ENCODE measurements around the gene FKRP.

The FKRP gene

DNA sequence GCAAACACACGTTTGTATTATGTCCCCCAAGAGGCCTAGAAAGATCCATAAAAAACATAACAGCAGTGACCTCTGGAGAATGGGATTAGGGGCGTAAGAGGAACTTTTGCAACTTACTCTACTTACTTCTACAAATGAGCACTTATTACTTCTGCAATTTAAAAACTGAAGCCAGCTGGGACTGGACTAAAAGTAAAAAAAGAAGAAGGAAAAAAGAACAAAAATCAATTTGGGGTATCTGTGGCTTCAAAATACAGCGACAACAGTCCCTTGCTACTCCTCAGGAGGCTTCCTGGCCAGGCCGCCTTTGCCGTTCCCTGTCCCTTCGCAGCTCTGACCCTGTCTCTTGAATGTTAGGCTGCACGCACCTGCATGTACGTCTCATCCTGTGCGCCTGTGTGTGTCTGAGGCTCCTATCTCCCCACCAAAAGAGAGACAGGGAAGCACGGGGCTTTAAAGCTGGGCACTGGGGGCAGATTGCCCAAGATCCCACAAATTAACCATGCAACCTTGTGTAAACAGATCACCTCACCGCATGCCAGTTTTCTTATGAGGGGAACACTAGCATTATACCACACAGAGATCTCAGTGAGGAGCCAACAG, 12.1 kb upstream of the FKRP start:
- Histone ChIP-seq H3K36me3 (ENCODE audit: insufficient read depth, low read length) (peaks cover 74% of the 10 kb centered on the region), H3K27me3 (ENCODE audit: control insufficient read depth in 1 of 2, insufficient read depth in 2 of 2, low read length in 2 of 2) (no peaks in the 10 kb centered on the region), H3K4me3 (ENCODE audit: low read depth in 1 of 2, low read length in 2 of 2) (no peak overlapping the region), H3K4me1 (ENCODE audit: insufficient read depth, low read length) (peaks cover 8% of the 10 kb centered on the region), H3K9me3 (ENCODE audit: low read length) (no peaks in the 10 kb centered on the region), H3K9ac (ENCODE audit: low read length) (no peak overlapping the region), H3K27ac (ENCODE audit: low read depth, low read length) (no peak overlapping the region)

DNA sequence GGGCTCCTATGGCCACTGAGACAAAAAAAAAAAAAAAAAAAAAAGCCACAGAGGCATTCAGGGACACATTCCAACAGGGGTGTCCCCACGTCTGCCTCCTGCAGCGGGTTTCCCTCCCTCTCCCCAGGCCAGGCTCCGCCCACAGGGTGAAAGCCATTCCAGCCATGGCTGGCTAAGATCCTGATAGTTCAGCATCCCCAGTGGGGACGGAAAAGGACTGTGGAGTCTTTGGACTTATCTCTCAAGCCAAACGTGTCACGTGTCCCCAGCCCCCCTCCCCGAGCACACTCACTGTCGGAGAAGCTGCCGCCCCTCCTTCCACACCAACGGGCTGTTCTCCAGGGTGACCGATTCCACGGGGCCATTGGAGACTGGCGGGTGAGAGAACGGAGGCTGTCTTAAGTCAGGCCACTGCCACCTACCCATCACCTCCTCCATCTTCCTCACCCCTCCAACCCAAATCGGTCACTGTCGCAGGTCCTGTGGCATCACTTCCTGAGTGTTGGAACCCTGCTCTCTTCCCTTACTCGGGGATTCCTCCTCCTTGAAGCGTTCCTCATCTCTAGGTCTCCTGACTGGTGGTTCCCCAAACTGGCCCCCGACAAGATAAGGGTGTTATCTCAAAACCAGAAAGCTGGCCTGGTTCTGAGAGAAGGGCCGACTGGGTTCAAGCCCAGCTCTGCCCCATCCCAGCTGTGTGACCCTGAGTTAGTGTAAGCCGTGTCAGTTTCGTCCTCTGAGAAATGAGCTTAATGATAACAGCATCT, 9.1 kb upstream of the FKRP start:
- peaks cover 27% of the 10 kb centered on the region for H3K4me1 ChIP-seq (ENCODE audit: insufficient read depth, low read length)
- no peak overlapping the region for H3K9ac ChIP-seq (ENCODE audit: low read length)
- no peak overlapping the region for H3K27ac ChIP-seq (ENCODE audit: low read depth, low read length)
- no peak overlapping the region for H3K4me3 ChIP-seq (ENCODE audit: low read depth in 1 of 2, low read length in 2 of 2)
- H3K27me3 ChIP-seq (ENCODE audit: control insufficient read depth in 1 of 2, insufficient read depth in 2 of 2, low read length in 2 of 2): no peaks in the 10 kb centered on the region
- no peaks in the 10 kb centered on the region for H3K9me3 ChIP-seq (ENCODE audit: low read length)
- H3K36me3 ChIP-seq (ENCODE audit: insufficient read depth, low read length): peaks cover 50% of the 10 kb centered on the region

DNA sequence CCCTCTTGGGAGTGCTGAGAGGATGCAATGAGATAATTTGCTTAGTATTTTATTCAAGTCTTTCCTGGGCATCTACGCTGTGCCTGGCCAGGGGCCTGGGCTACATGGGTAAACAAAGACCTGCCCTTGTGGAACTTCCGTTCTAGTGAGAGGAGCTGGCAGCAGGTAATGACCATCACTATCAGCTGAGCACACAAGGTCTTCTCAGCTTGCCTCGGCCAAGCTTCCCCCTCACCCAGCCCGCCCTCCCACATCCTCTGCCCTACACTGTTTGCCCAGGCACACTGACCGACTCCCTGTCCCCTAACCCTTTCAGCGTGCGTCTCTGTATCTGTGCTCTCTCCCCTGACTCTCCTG, 8.6 kb upstream of the FKRP start:
- peaks cover 50% of the 10 kb centered on the region for H3K36me3 ChIP-seq (ENCODE audit: insufficient read depth, low read length)
- H3K4me3 ChIP-seq (ENCODE audit: low read depth in 1 of 2, low read length in 2 of 2): no peak overlapping the region
- no peak overlapping the region for H3K9ac ChIP-seq (ENCODE audit: low read length)
- H3K4me1 ChIP-seq (ENCODE audit: insufficient read depth, low read length): peaks cover 33% of the 10 kb centered on the region
- no peaks in the 10 kb centered on the region for H3K9me3 ChIP-seq (ENCODE audit: low read length)
- no peaks in the 10 kb centered on the region for H3K27me3 ChIP-seq (ENCODE audit: control insufficient read depth in 1 of 2, insufficient read depth in 2 of 2, low read length in 2 of 2)
- H3K27ac ChIP-seq (ENCODE audit: low read depth, low read length): no peak overlapping the region

DNA sequence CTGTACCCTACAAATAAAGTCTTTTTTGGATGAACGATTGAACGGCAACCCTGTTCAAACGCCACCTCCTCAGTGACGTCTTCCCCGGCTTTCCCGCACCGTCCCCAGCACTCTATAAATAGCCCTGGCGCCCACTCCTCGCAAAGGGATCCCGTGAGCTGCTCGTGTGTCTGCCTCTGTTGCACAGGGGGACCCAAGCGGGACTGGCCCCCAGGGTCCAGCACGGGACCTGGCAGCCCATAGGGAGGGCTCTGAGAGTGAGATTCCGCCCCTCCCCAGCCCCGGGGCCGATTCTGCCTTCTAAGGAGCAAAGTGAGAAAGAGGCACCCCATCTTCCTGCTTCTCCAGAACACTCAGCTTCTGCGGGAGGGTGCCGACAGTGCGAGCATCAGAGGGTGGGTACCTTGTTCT, 8.1 kb upstream of the FKRP start:
- H3K4me3 ChIP-seq (ENCODE audit: low read depth in 1 of 2, low read length in 2 of 2): no peak overlapping the region
- no peak overlapping the region for H3K27ac ChIP-seq (ENCODE audit: low read depth, low read length)
- H3K36me3 ChIP-seq (ENCODE audit: insufficient read depth, low read length): peaks cover 46% of the 10 kb centered on the region
- peaks cover 35% of the 10 kb centered on the region for H3K4me1 ChIP-seq (ENCODE audit: insufficient read depth, low read length)
- no peaks in the 10 kb centered on the region for H3K27me3 ChIP-seq (ENCODE audit: control insufficient read depth in 1 of 2, insufficient read depth in 2 of 2, low read length in 2 of 2)
- H3K9me3 ChIP-seq (ENCODE audit: low read length): no peaks in the 10 kb centered on the region
- no peak overlapping the region for H3K9ac ChIP-seq (ENCODE audit: low read length)

DNA sequence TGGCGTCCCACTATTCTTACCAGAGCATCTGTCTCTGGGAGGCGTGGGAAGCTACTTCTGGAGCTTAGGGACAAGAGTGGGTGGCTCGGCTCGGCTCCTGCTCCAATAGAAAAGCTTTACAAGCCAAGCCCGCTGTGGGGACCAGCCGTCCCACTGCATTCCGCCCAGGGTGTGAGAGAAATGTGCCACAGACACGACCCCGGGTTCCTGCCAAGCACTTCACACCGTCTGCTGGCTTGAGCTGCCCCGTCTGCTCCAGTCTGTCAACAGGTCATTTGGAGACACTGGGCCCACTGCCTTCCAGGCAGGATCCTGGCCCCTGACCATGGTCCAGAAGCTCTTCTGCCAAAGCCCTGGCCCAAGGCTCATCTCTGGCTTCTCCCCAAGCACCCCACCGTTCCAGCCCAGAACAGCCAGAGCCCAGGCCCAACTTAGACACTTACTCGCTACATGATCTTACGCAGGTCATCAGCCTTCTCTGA, 6.5 kb upstream of the FKRP start:
- Histone ChIP-seq H3K27me3 (ENCODE audit: control insufficient read depth in 1 of 2, insufficient read depth in 2 of 2, low read length in 2 of 2) (no peaks in the 10 kb centered on the region), H3K27ac (ENCODE audit: low read depth, low read length) (no peak overlapping the region), H3K4me3 (ENCODE audit: low read depth in 1 of 2, low read length in 2 of 2) (no peak overlapping the region), H3K9ac (ENCODE audit: low read length) (no peak overlapping the region), H3K4me1 (ENCODE audit: insufficient read depth, low read length) (peaks cover 47% of the 10 kb centered on the region), H3K36me3 (ENCODE audit: insufficient read depth, low read length) (peaks cover 31% of the 10 kb centered on the region), H3K9me3 (ENCODE audit: low read length) (no peaks in the 10 kb centered on the region)

DNA sequence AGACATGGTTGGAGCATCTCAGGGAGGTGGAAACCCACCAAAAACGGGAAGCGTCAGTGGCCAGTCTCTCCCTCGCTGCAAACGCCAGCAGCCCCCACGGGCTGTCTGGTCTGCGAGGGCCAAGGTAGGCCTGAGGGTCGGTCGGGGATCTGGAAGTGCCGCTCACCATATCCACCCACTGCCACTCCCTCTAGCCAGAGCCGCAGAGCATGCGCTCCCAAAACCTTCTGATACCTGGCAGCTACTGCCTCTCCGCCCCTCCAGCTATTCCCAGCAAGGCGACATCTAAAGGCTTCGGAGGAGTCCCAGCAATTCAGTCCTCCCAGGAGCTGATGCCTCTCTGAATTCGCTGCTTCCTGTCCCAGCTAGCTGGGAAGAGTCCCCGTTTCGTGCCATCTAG, 4.4 kb upstream of the FKRP start:
- Histone ChIP-seq H3K9ac (ENCODE audit: low read length) (no peak overlapping the region), H3K27ac (ENCODE audit: low read depth, low read length) (no peak overlapping the region)

DNA sequence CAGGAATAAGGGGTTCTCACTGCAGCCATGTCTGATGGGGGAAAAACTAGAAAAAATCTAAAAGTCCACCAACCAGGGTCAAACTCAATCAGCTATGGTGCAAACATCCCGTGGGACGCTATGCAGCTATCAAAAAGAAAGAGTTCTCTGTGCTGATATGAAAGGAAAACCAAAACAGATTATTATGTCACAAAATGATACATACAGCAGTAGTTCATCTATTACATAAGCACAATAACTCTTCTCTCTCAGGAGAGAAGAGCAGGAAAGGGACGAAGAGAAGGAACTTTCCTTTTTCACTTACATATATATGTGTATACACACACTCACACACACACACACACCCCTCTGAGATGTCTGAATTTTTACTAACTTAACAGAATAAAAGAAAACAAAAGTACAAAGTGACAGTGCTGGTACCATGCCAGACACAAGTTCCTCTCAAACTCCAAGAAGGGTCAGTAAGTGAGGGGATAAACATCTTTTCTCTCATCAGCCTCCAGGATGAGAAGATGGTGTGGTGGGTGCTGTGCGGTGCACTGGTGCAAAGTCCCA, 2.9 kb upstream of the FKRP start:
- no peak overlapping the region for H3K27ac ChIP-seq (ENCODE audit: low read depth, low read length)
- H3K4me3 ChIP-seq (ENCODE audit: low read depth in 1 of 2, low read length in 2 of 2): no peak overlapping the region
- no peak overlapping the region for H3K9ac ChIP-seq (ENCODE audit: low read length)
- peaks cover 64% of the 10 kb centered on the region for H3K4me1 ChIP-seq (ENCODE audit: insufficient read depth, low read length)
- H3K27me3 ChIP-seq (ENCODE audit: control insufficient read depth in 1 of 2, insufficient read depth in 2 of 2, low read length in 2 of 2): no peaks in the 10 kb centered on the region
- H3K9me3 ChIP-seq (ENCODE audit: low read length): no peaks in the 10 kb centered on the region
- peaks cover 9% of the 10 kb centered on the region for H3K36me3 ChIP-seq (ENCODE audit: insufficient read depth, low read length)

More for the DNA sequence above, 4.4 kb upstream of the FKRP start:
- Histone ChIP-seq H3K9me3 (ENCODE audit: low read length) (no peaks in the 10 kb centered on the region), H3K27me3 (ENCODE audit: control insufficient read depth in 1 of 2, insufficient read depth in 2 of 2, low read length in 2 of 2) (no peaks in the 10 kb centered on the region), H3K4me1 (ENCODE audit: insufficient read depth, low read length) (peaks cover 57% of the 10 kb centered on the region), H3K36me3 (ENCODE audit: insufficient read depth, low read length) (peaks cover 22% of the 10 kb centered on the region), H3K4me3 (ENCODE audit: low read depth in 1 of 2, low read length in 2 of 2) (no peak overlapping the region)

DNA sequence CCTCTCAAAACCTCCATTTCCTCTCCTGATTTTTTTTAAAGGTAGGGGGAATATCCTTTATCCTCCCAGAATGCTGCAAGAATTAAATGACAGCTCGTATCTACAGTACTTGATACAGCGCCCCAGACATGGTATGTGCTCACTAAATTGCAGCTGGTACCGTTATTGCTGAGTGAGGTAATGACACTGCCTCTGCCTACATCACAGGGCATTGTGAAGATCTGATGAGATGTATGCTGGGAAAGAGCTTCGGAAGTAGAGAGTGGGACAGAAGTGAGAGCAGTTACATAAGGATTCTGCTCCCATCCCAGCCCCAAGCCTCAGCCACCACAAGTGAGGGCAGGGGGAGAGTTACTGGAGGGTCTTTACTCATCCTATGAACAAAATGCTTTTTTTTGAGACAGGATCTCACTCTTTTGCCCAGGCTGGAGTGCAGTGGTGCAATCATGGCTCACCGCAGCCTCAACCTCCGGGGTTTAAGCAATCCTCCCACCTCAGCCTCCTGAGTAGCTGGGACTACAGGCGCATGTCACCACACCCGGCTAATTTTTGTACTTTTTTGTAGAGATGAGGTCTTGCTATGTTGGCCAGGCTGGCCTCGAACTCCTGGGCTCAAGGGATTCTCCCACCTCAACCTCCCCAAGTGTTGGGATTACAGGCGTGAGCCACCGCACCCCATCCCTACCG, 1.7 kb upstream of the FKRP start:
- H3K4me1 ChIP-seq (ENCODE audit: insufficient read depth, low read length): peaks cover 59% of the 10 kb centered on the region
- H3K27me3 ChIP-seq (ENCODE audit: control insufficient read depth in 1 of 2, insufficient read depth in 2 of 2, low read length in 2 of 2): no peaks in the 10 kb centered on the region
- H3K9ac ChIP-seq (ENCODE audit: low read length): peak overlapping the region; percentile 81
- no peaks in the 10 kb centered on the region for H3K9me3 ChIP-seq (ENCODE audit: low read length)
- H3K27ac ChIP-seq (ENCODE audit: low read depth, low read length): no peak overlapping the region
- H3K4me3 ChIP-seq (ENCODE audit: low read depth in 1 of 2, low read length in 2 of 2): peak overlapping the region in 1 of 2 donors; percentile 81
- no peaks in the 10 kb centered on the region for H3K36me3 ChIP-seq (ENCODE audit: insufficient read depth, low read length)

DNA sequence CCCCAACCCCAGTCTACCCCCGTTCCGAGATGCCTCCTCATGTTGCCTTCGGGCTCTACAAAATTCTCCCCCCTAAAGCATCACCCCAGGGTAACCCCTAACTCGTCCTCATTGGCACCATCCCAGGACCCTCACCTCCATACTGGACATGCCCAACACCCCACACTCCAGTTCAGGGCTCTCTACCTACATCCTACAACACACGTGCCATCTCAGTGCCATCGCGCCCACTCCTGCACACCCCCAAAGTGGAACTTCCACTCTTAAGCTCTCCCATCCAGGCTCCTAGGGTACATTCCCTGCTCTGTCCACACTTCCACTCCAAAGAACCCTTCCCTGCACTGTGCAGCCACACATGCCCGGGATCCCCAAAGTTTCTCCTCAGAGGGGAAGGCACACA, 827 bp upstream of the FKRP start:
- Histone ChIP-seq H3K27ac (ENCODE audit: low read depth, low read length) (no peak overlapping the region), H3K4me1 (ENCODE audit: insufficient read depth, low read length) (peaks cover 50% of the 10 kb centered on the region), H3K9ac (ENCODE audit: low read length) (peak overlapping the region; percentile 81), H3K9me3 (ENCODE audit: low read length) (no peaks in the 10 kb centered on the region), H3K4me3 (ENCODE audit: low read depth in 1 of 2, low read length in 2 of 2) (peak overlapping the region; percentile 81 to 86), H3K36me3 (ENCODE audit: insufficient read depth, low read length) (no peaks in the 10 kb centered on the region), H3K27me3 (ENCODE audit: control insufficient read depth in 1 of 2, insufficient read depth in 2 of 2, low read length in 2 of 2) (no peaks in the 10 kb centered on the region)

DNA sequence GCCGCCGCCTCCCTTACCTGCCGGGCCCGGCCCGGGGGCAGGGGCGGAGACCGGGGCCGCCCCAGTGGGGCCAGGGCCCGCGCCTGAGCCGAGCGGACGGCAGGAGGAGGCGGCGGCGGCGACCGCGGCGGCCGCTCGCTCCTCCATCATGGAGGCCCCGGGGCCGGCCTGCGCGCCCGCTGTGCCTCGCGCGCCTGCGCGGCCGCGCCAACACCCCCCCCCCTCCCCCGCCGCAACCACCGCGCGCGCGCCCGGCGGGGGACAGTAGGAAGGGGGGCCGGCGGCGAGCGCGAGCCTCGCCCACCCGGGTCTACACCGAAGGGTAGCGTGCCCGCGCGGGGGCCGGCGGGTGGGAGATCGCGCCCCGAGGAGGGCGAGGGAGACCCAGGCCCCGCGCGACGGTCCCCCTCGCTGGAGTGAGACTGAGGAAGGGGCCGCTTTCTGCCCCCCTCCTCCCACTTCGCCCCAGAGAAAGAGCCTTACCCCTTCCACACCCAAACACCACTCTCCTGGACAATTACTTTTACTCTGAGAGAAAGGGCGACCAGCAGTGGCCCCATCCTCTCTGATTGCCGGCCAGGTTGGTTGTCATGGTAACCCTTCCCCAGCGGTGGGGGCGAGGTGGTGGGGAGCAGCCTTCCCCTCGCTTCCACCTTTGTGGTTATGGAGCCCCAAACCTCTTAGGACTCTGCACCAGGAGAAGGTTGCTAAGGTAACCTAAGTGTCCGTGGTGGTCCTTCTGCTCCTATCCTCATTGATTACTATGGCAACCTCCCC, 612 bp downstream of the FKRP start, which contains the start of gene STRN4:
Gene STRN4, minus strand, starts transcription at position 170 of the 777 bp plus-strand sequence. Its CDS starts 20 bp downstream, at position 150.
- Histone ChIP-seq H3K27ac (ENCODE audit: low read depth, low read length) (peak within 1 kb of the TSS; percentile 82), H3K27me3 (ENCODE audit: control insufficient read depth in 1 of 2, insufficient read depth in 2 of 2, low read length in 2 of 2) (no peaks in the 10 kb centered on the region), H3K36me3 (ENCODE audit: insufficient read depth, low read length) (peaks cover 6% of the 10 kb centered on the region), H3K9me3 (ENCODE audit: low read length) (no peaks in the 10 kb centered on the region), H3K9ac (ENCODE audit: low read length) (peak within 1 kb of the TSS; percentile 81), H3K4me1 (ENCODE audit: insufficient read depth, low read length) (peaks cover 38% of the 10 kb centered on the region), H3K4me3 (ENCODE audit: low read depth in 1 of 2, low read length in 2 of 2) (peak within 1 kb of the TSS; percentile 81 to 86)

All from muscle layer of colon (tissue), 2 donors.